Measurements from ENCODE around the gene CDH18. TPM values are rescaled to one million over a fixed set of nuclear protein-coding genes. Genes with fewer than 3 reads are reported as not detected.

CDH18 gene
- total RNA-seq, 4 donors from 2014 or later = 0.76 to 0.99 TPM; not detected in 2

GRCh38 chr5:19568004-19568403 lies 420.0 kb downstream of the CDH18 start:
- no peaks in the 10 kb centered on the region for H3K4me1 ChIP-seq
- no peaks in the 10 kb centered on the region for H3K9me3 ChIP-seq
- no peaks in the 10 kb centered on the region for H3K27me3 ChIP-seq
- WGBS = 88% methylated on average over 2 of the region's 2 CpGs
- H3K36me3 ChIP-seq = no peaks in the 10 kb centered on the region
- H3K4me3 ChIP-seq = no peak overlapping the region
- H3K27ac ChIP-seq = no peak overlapping the region
- DNase-seq (ENCODE audit: low spot score in 2 of 2) = no peak
- TF ChIP-seq POLR2AphosphoS5 (IDR thresholded peaks at IDR 0.05) (no peak), POLR2A (IDR thresholded peaks at IDR 0.05) (no peak)
- TF ChIP-seq, protein P1, sequence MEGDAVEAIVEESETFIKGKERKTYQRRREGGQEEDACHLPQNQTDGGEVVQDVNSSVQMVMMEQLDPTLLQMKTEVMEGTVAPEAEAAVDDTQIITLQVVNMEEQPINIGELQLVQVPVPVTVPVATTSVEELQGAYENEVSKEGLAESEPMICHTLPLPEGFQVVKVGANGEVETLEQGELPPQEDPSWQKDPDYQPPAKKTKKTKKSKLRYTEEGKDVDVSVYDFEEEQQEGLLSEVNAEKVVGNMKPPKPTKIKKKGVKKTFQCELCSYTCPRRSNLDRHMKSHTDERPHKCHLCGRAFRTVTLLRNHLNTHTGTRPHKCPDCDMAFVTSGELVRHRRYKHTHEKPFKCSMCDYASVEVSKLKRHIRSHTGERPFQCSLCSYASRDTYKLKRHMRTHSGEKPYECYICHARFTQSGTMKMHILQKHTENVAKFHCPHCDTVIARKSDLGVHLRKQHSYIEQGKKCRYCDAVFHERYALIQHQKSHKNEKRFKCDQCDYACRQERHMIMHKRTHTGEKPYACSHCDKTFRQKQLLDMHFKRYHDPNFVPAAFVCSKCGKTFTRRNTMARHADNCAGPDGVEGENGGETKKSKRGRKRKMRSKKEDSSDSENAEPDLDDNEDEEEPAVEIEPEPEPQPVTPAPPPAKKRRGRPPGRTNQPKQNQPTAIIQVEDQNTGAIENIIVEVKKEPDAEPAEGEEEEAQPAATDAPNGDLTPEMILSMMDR (IDR thresholded peaks at IDR 0.05) = no peak

GRCh38 chr5:19565466-19565865 lies 422.5 kb downstream of the CDH18 start:
- no peaks in the 10 kb centered on the region for H3K9me3 ChIP-seq
- 47% methylated on average over 1 of the region's 1 CpG for WGBS
- no peaks in the 10 kb centered on the region for H3K36me3 ChIP-seq
- no peak overlapping the region for H3K4me3 ChIP-seq
- H3K27ac ChIP-seq = no peak overlapping the region
- TF ChIP-seq, protein P1 (IDR thresholded peaks at IDR 0.05) = no peak
- no peak for TF ChIP-seq EP300 (IDR thresholded peaks at IDR 0.05)
- no peak for TF ChIP-seq POLR2A (IDR thresholded peaks at IDR 0.05)
- no peak for TF ChIP-seq POLR2AphosphoS5 (IDR thresholded peaks at IDR 0.05)
- no peak for DNase-seq (ENCODE audit: low spot score in 2 of 2)
- no peaks in the 10 kb centered on the region for H3K27me3 ChIP-seq
- H3K4me1 ChIP-seq = no peaks in the 10 kb centered on the region

DNA sequence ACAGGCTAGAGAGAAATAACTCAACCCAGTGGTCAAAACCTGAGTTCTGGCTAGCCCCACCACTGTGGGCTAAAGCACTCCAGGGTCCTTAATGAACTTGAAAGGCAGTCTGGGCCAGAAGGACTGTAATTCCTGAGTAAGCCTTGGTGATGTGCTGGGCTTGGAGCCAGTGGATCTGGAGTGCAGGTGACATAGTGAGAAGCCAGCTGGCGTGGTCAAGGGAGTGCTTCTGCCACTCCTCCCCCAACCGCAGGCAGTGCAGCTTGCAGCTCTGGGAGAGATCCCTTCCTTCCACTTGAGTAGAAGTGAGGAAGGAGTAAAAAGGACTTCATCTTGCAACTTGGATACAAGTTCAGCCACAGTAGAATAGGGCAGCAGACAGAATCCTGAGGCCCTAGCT lies 424.0 kb downstream of the CDH18 start:
- no peaks in the 10 kb centered on the region for H3K4me1 ChIP-seq
- WGBS = 80% methylated on average over 2 of the region's 2 CpGs
- no peak overlapping the region for H3K4me3 ChIP-seq
- no peak overlapping the region for H3K27ac ChIP-seq
- no peak for DNase-seq (ENCODE audit: low spot score in 2 of 2)
- TF ChIP-seq POLR2A (IDR thresholded peaks at IDR 0.05) (no peak), EP300 (IDR thresholded peaks at IDR 0.05) (no peak), POLR2AphosphoS5 (IDR thresholded peaks at IDR 0.05) (no peak)
- TF ChIP-seq, protein P1 (IDR thresholded peaks at IDR 0.05) = no peak
- peaks cover 3% of the 10 kb centered on the region for H3K9me3 ChIP-seq
- no peaks in the 10 kb centered on the region for H3K27me3 ChIP-seq
- H3K36me3 ChIP-seq = no peaks in the 10 kb centered on the region

DNA sequence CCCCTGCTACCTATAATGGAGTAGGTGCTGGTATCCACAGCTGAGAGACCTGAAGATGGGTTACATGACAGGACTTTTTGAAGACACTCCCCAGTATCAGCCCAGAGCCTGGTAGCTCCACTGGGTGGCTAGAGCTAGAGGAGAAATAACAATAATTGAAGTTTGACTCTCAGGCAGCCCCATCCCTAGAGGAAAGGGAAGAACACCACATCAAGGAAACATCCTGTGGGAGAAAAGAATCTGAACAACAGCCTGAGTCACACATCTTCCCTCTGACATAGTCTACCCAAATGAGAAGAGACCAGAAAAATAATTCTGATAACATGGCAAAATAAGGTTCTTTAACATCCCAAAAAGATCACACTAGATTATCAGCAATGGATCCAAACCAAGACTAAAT lies 432.1 kb downstream of the CDH18 start:
- TF ChIP-seq EP300 (IDR thresholded peaks at IDR 0.05) = no peak
- TF ChIP-seq POLR2AphosphoS5 (IDR thresholded peaks at IDR 0.05) = no peak
- no peak for TF ChIP-seq POLR2A (IDR thresholded peaks at IDR 0.05)
- TF ChIP-seq, protein P1 (IDR thresholded peaks at IDR 0.05) = no peak
- H3K4me3 ChIP-seq = no peak overlapping the region
- H3K27me3 ChIP-seq = no peaks in the 10 kb centered on the region
- DNase-seq (ENCODE audit: low spot score in 2 of 2) = no peak
- H3K36me3 ChIP-seq = no peaks in the 10 kb centered on the region
- peaks cover 3% of the 10 kb centered on the region for H3K9me3 ChIP-seq
- no peaks in the 10 kb centered on the region for H3K4me1 ChIP-seq
- H3K27ac ChIP-seq = no peak overlapping the region

GRCh38 chr5:19555436-19555835 lies 432.6 kb downstream of the CDH18 start:
- Histone ChIP-seq H3K27ac (no peak overlapping the region), H3K9me3 (peaks cover 3% of the 10 kb centered on the region)
- WGBS = 92% methylated on average over 2 of the region's 3 CpGs

More at GRCh38 chr5:19555436-19555835, 432.6 kb downstream of the CDH18 start:
- H3K36me3 ChIP-seq = no peaks in the 10 kb centered on the region
- H3K27me3 ChIP-seq = no peaks in the 10 kb centered on the region
- no peak for DNase-seq (ENCODE audit: low spot score in 2 of 2)
- no peaks in the 10 kb centered on the region for H3K4me1 ChIP-seq
- TF ChIP-seq, protein P1 (IDR thresholded peaks at IDR 0.05) = no peak
- TF ChIP-seq POLR2A (IDR thresholded peaks at IDR 0.05) (no peak), POLR2AphosphoS5 (IDR thresholded peaks at IDR 0.05) (no peak), EP300 (IDR thresholded peaks at IDR 0.05) (no peak)
- H3K4me3 ChIP-seq = no peak overlapping the region
